H9 (cell line): ENCODE measurements around the gene FCRLA. TPM values are rescaled to one million over a fixed set of nuclear protein-coding genes. Genes with fewer than 3 reads are reported as not detected.

ENCODE experiments used
- DNase-seq: peaks from one replicate; pipeline ENCODE4 v3.0.0-alpha.2; 2017
- H2AFZ ChIP-seq: one replicate; pipeline ENCODE4 v1.6.1; 2013; ENCODE audit warnings: mild to moderate bottlenecking, low read length, control low read depth, moderate library complexity
- H2AK5ac ChIP-seq: 2 replicates; pipeline ENCODE4 v1.6.1; 2013; ENCODE audit warnings: low read length, control low read depth, mixed read lengths; ENCODE audit not compliant: insufficient read length
- H2BK120ac ChIP-seq: one replicate; pipeline ENCODE4 v1.6.1; 2013; ENCODE audit warnings: low read depth, mild to moderate bottlenecking, low read length, control low read depth, inconsistent platforms; ENCODE audit not compliant: poor library complexity, severe bottlenecking
- H2BK12ac ChIP-seq: 2 replicates; pipeline ENCODE4 v1.6.1; 2013; ENCODE audit warnings: low read length, control low read depth, mixed read lengths, low read depth; ENCODE audit not compliant: insufficient read length
- H2BK15ac ChIP-seq: 2 replicates; pipeline ENCODE4 v1.6.1; 2013; ENCODE audit warnings: low read depth, low read length, control low read depth
- H2BK20ac ChIP-seq: one replicate; pipeline ENCODE4 v1.6.1; 2013; ENCODE audit warnings: low read depth, mild to moderate bottlenecking, low read length, control low read depth, inconsistent platforms; ENCODE audit not compliant: poor library complexity, severe bottlenecking
- H2BK5ac ChIP-seq: 2 replicates; pipeline ENCODE4 v1.6.1; 2013; ENCODE audit warnings: low read length, control low read depth, mixed read lengths; ENCODE audit not compliant: insufficient read length
- H3K14ac ChIP-seq: 2 replicates; pipeline ENCODE4 v1.6.1; 2013; ENCODE audit warnings: low read length, control low read depth; ENCODE audit not compliant: insufficient read depth
- H3K18ac ChIP-seq: 2 replicates; pipeline ENCODE4 v1.6.1; 2013; ENCODE audit warnings: low read depth, mild to moderate bottlenecking, mixed read lengths, low read length, control low read depth; ENCODE audit not compliant: insufficient read length
- H3K23ac ChIP-seq: 2 replicates; pipeline ENCODE4 v1.6.1; 2013; ENCODE audit warnings: low read length, control low read depth, mixed read lengths, low read depth; ENCODE audit not compliant: insufficient read length
- H3K23me2 ChIP-seq: 2 replicates; pipeline ENCODE4 v1.6.1; 2013; ENCODE audit warnings: low read depth, mild to moderate bottlenecking, mixed read lengths, low read length, control low read depth; ENCODE audit not compliant: insufficient read length, poor library complexity, severe bottlenecking
- H3K27ac ChIP-seq: 2 replicates; pipeline ENCODE4 v1.5.1; 2013; ENCODE audit warnings: low read length, control low read depth, mixed read lengths, low read depth; ENCODE audit not compliant: insufficient read length
- H3K27me3 ChIP-seq: 2 replicates; pipeline ENCODE4 v1.6.1; 2013; ENCODE audit warnings: low read length, control low read depth, inconsistent platforms; ENCODE audit not compliant: insufficient read depth
- H3K4ac ChIP-seq: 2 replicates; pipeline ENCODE4 v1.6.1; 2013; ENCODE audit warnings: low read depth, mild to moderate bottlenecking, control low read depth, inconsistent platforms, low read length, moderate library complexity
- H3K4me1 ChIP-seq: 2 replicates; pipeline ENCODE4 v1.6.1; 2013; ENCODE audit warnings: low read length, control low read depth, inconsistent platforms; ENCODE audit not compliant: insufficient read depth
- H3K4me2 ChIP-seq: 2 replicates; pipeline ENCODE4 v1.6.1; 2013; ENCODE audit warnings: low read length, control low read depth, mixed read lengths; ENCODE audit not compliant: insufficient read length, insufficient read depth
- H3K56ac ChIP-seq: 2 replicates; pipeline ENCODE4 v1.6.1; 2013; ENCODE audit warnings: low read depth, mild to moderate bottlenecking, mixed read lengths, low read length, control low read depth; ENCODE audit not compliant: insufficient read length
- H3K79me1 ChIP-seq: 2 replicates; pipeline ENCODE4 v1.6.1; 2013; ENCODE audit warnings: low read depth, mild to moderate bottlenecking, moderate library complexity, low read length, control low read depth, inconsistent platforms; ENCODE audit not compliant: insufficient read depth, poor library complexity, severe bottlenecking
- H3K79me2 ChIP-seq: 2 replicates; pipeline ENCODE4 v1.6.1; 2013; ENCODE audit warnings: low read length, control low read depth, inconsistent platforms; ENCODE audit not compliant: insufficient read depth
- H3K9ac ChIP-seq: 2 replicates; pipeline ENCODE4 v1.6.1; 2013; ENCODE audit warnings: low read length, control low read depth, mixed read lengths; ENCODE audit not compliant: insufficient read length; ENCODE audit errors: extremely low read depth
- H3K9me3 ChIP-seq: one replicate; pipeline ENCODE4 v1.6.1; 2013; ENCODE audit warnings: low read depth, low read length, inconsistent platforms; ENCODE audit not compliant: control insufficient read depth
- H3T11ph ChIP-seq: one replicate; pipeline ENCODE4 v1.6.1; 2013; ENCODE audit warnings: mild to moderate bottlenecking, low read length, control low read depth, inconsistent platforms
- H4K20me1 ChIP-seq: one replicate; pipeline ENCODE4 v1.6.1; 2013; ENCODE audit not compliant: control insufficient read depth, insufficient read length, insufficient read depth
- H4K5ac ChIP-seq: 2 replicates; pipeline ENCODE4 v1.6.1; 2013; ENCODE audit warnings: low read depth, mild to moderate bottlenecking, mixed read lengths, low read length, control low read depth; ENCODE audit not compliant: insufficient read length
- H4K8ac ChIP-seq: replicated peaks from 2 replicates; pipeline ENCODE4 v1.6.1; 2013; ENCODE audit warnings: low read length, control low read depth, mixed read lengths, low read depth; ENCODE audit not compliant: insufficient read length
- H4K91ac ChIP-seq: 2 replicates; pipeline ENCODE4 v1.6.1; 2013; ENCODE audit warnings: low read depth, mild to moderate bottlenecking, moderate library complexity, mixed read lengths, low read length, control low read depth; ENCODE audit not compliant: insufficient read length
- H3K27ac Mint-ChIP-seq, 3 experiments: 2 replicates in 2 of 3; 3 replicates in 1 of 3; pipeline ENCODE4 v1.8.0; 2020 to 2021; ENCODE audit warnings: mixed read lengths in 3 of 3, mild to moderate bottlenecking in 1 of 3, moderate library complexity in 1 of 3
- H3K27me3 Mint-ChIP-seq: 2 replicates; pipeline ENCODE4 v1.8.0; 2021; ENCODE audit warnings: low read depth, mild to moderate bottlenecking, moderate library complexity, mixed read lengths
- H3K36me3 Mint-ChIP-seq, 3 experiments: 2 replicates in 2 of 3; 3 replicates in 1 of 3; pipeline ENCODE4 v1.8.0; 2020 to 2021; ENCODE audit warnings: low read depth in 3 of 3, mixed read lengths in 3 of 3; ENCODE audit not compliant: insufficient read depth in 1 of 3
- H3K4me1 Mint-ChIP-seq, 2 experiments: 2 replicates each; pipeline ENCODE4 v1.8.0; 2020; ENCODE audit warnings: mixed read lengths in 2 of 2
- H3K4me3 Mint-ChIP-seq, 2 experiments: 2 replicates in 1 of 2; 3 replicates in 1 of 2; pipeline ENCODE4 v1.8.0; 2020 to 2021; ENCODE audit warnings: mild to moderate bottlenecking in 2 of 2, mixed read lengths in 2 of 2, moderate library complexity in 1 of 2
- H3K9me3 Mint-ChIP-seq, 2 experiments: 2 replicates in 1 of 2; 3 replicates in 1 of 2; pipeline ENCODE4 v1.8.0; 2020; ENCODE audit warnings: mild to moderate bottlenecking in 2 of 2, mixed read lengths in 2 of 2, moderate library complexity in 1 of 2
- WGBS: extraction: QIAGEN DNeasy Blood & Tissue Kit; methylation state at CpG from one replicate; pipeline ENCODE4 v1.1.7; 2013; ENCODE audit warnings: missing lambda C conversion rate, low lambda C conversion rate, mixed read lengths; ENCODE audit not compliant: insufficient read length; ENCODE audit errors: extremely low coverage; 5-methylcytosine and 5-hydroxymethylcytosine counted together
- total RNA-seq: library from RNA; stranded (reverse); gene quantifications from 2 replicates; pipeline ENCODE4 v1.2.1, GENCODE V29; 2021
- TF ChIP-seq, protein P1 (sequence below): fragments of 200-600 bp; sonication (generic); conservative IDR thresholded peaks from 3 replicates; pipeline ENCODE4 v1.8.0; 2021; ENCODE audit warnings: antibody characterized with exemption, mild to moderate bottlenecking

FCRLA gene
- total RNA-seq, 1 experiment from 2014 or later: not detected

DNA sequence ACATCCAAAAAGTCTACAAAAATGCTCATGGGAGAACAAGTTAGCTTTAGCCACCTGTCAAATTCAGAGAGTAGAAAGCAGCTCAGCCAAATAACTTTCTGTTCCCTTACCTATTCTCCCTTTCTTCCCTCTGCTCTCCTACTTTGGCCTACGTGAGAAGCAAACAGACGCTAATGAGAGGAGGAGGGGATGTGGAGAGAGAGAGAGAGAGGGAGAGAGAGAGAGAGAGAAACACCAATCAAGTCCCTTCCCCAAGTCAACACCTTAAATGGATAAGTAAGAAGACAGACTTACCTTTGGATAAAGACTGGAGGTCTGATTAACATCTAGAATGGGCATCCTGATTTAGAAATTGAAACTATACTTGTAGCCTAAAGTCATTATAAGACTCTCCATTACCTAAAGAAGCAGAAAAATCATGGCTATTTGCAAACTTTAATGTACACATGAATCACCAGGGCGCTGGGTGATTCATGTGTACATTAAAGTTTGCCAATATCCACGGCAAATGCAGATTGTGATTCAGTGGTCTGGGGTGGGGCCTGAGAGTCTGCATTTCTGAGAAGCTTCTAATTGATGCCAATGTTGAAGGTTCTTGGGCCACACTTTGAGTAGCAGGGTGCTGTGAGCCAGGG, 29.4 kb downstream of the FCRLA start:
- Histone ChIP-seq H2AK5ac (no peak overlapping the region), H3K18ac (no peak overlapping the region), H3K27me3 (no peaks in the 10 kb centered on the region), H4K5ac (no peak overlapping the region), H3K4me1 (peaks cover 10% of the 10 kb centered on the region; the same call in 1 of the 2 replicates), H3K9me3 (no peaks in the 10 kb centered on the region), H2AFZ (peak overlapping the region; percentile 46), H3K79me1 (no peaks in the 10 kb centered on the region), H3K56ac (no peak overlapping the region), H4K91ac (no peak overlapping the region), H4K20me1 (no peaks in the 10 kb centered on the region), H2BK120ac (peak overlapping the region; percentile 2), H2BK12ac (no peak overlapping the region), H2BK5ac (no peak overlapping the region), H2BK15ac (no peak overlapping the region), H3K4me2 (no peak overlapping the region), H3K23me2 (no peaks in the 10 kb centered on the region), H3K79me2 (no peaks in the 10 kb centered on the region), H3K27ac (no peak overlapping the region), H3K9ac (no peak overlapping the region), H3T11ph (no peak overlapping the region), H3K14ac (no peak overlapping the region), H3K23ac (no peak overlapping the region), H2BK20ac (no peak overlapping the region), H3K4ac (no peak overlapping the region), H4K8ac (no peak overlapping the region)
- Mint-ChIP-seq H3K4me1 (peaks cover 22 to 33% of the 10 kb centered on the region in 2 experiments), H3K27ac (no peak overlapping the region; a peak in 1 of 7 replicates), H3K27me3 (peaks cover 3% of the 10 kb centered on the region), H3K9me3 (no peaks in the 10 kb centered on the region), H3K4me3 (no peak overlapping the region; a peak in 1 of 5 replicates), H3K36me3 (no peaks in the 10 kb centered on the region)
- TF ChIP-seq, protein P1, sequence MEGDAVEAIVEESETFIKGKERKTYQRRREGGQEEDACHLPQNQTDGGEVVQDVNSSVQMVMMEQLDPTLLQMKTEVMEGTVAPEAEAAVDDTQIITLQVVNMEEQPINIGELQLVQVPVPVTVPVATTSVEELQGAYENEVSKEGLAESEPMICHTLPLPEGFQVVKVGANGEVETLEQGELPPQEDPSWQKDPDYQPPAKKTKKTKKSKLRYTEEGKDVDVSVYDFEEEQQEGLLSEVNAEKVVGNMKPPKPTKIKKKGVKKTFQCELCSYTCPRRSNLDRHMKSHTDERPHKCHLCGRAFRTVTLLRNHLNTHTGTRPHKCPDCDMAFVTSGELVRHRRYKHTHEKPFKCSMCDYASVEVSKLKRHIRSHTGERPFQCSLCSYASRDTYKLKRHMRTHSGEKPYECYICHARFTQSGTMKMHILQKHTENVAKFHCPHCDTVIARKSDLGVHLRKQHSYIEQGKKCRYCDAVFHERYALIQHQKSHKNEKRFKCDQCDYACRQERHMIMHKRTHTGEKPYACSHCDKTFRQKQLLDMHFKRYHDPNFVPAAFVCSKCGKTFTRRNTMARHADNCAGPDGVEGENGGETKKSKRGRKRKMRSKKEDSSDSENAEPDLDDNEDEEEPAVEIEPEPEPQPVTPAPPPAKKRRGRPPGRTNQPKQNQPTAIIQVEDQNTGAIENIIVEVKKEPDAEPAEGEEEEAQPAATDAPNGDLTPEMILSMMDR: no peak
- DNase-seq: no peak
- WGBS: no CpG with 5 or more reads among the region's 4 CpGs
